Neural progenitor cell (in vitro differentiated cells): ENCODE data around the gene ETV6. TPM values are rescaled to one million over a fixed set of nuclear protein-coding genes. Genes with fewer than 3 reads are reported as not detected.

Experiments
- DNase-seq: peaks from one replicate; pipeline ENCODE4 v3.0.0-alpha.2; 2016; ENCODE audit warnings: low spot score
- H2AFZ ChIP-seq: fragments of 200-600 bp; sonication (generic); replicated peaks from 2 replicates; pipeline ENCODE4 v1.6.1; 2016; ENCODE audit warnings: antibody characterized with exemption
- H3F3A ChIP-seq: fragments of 200-600 bp; sonication (generic); 2 replicates; pipeline ENCODE4 v1.6.1; 2016; ENCODE audit warnings: antibody characterized with exemption, low read depth
- H3K27ac ChIP-seq: fragments of 200-600 bp; sonication (generic); 2 replicates; pipeline ENCODE4 v1.5.1; 2016; ENCODE audit warnings: mild to moderate bottlenecking
- H3K27me3 ChIP-seq: fragments of 200-600 bp; sonication (generic); 2 replicates; pipeline ENCODE4 v1.6.1; 2016; ENCODE audit warnings: mild to moderate bottlenecking, moderate library complexity
- H3K36me3 ChIP-seq: fragments of 200-600 bp; sonication (generic); 2 replicates; pipeline ENCODE4 v1.5.1; 2016
- H3K4me1 ChIP-seq: fragments of 200-600 bp; sonication (generic); 2 replicates; pipeline ENCODE4 v1.6.1; 2016; ENCODE audit warnings: mixed run types
- H3K4me2 ChIP-seq: fragments of 200-600 bp; sonication (generic); 2 replicates; pipeline ENCODE4 v1.6.1; 2016
- H3K4me3 ChIP-seq: fragments of 200-600 bp; sonication (generic); 2 replicates; pipeline ENCODE4 v1.5.1; 2016
- H3K79me2 ChIP-seq: fragments of 200-600 bp; sonication (generic); 2 replicates; pipeline ENCODE4 v1.6.1; 2016; ENCODE audit warnings: low read depth
- H3K9ac ChIP-seq: fragments of 200-600 bp; sonication (generic); 2 replicates; pipeline ENCODE4 v1.6.1; 2016
- H3K9me3 ChIP-seq: fragments of 200-600 bp; sonication (generic); 2 replicates; pipeline ENCODE4 v1.5.1; 2016; ENCODE audit warnings: low read depth
- H4K20me1 ChIP-seq: fragments of 200-600 bp; sonication (generic); 2 replicates; pipeline ENCODE4 v1.6.1; 2016; ENCODE audit warnings: low read depth
- H3K27ac Mint-ChIP-seq: 3 replicates; pipeline ENCODE4 v1.8.0; 2021; ENCODE audit warnings: mixed read lengths
- H3K27me3 Mint-ChIP-seq: 2 replicates; pipeline ENCODE4 v1.8.0; 2022; ENCODE audit warnings: low read depth, mild to moderate bottlenecking, inconsistent platforms, moderate library complexity, mixed read lengths; ENCODE audit not compliant: insufficient read depth
- H3K36me3 Mint-ChIP-seq: 3 replicates; pipeline ENCODE4 v1.8.0; 2021; ENCODE audit warnings: mixed read lengths
- H3K4me1 Mint-ChIP-seq: 3 replicates; pipeline ENCODE4 v1.8.0; 2021; ENCODE audit warnings: mixed read lengths
- H3K4me3 Mint-ChIP-seq: 3 replicates; pipeline ENCODE4 v1.8.0; 2021; ENCODE audit warnings: mild to moderate bottlenecking, moderate library complexity, mixed read lengths
- H3K9me3 Mint-ChIP-seq: 3 replicates; pipeline ENCODE4 v1.8.0; 2020; ENCODE audit warnings: mixed read lengths
- CTCF ChIP-seq: fragments of 200-600 bp; sonication (generic); IDR thresholded peaks from 2 replicates; pipeline ENCODE4 v1.5.1; 2017; ENCODE audit warnings: antibody characterized with exemption, mild to moderate bottlenecking
- EZH2 ChIP-seq: fragments of 200-600 bp; sonication (generic); IDR thresholded peaks from 2 replicates; pipeline ENCODE4 v1.6.1; 2017; ENCODE audit warnings: antibody characterized with exemption, mild to moderate bottlenecking, moderate library complexity
- EZH2phosphoT487 ChIP-seq: fragments of 200-600 bp; sonication (generic); IDR thresholded peaks from 2 replicates; pipeline ENCODE4 v1.6.1; 2017; ENCODE audit warnings: antibody characterized with exemption
- total RNA-seq: library from RNA; depleted of rRNA; stranded (reverse); fragments of >200 nt; gene quantifications from 2 replicates; pipeline ENCODE4 v1.2.3, GENCODE V29; 2015; ENCODE audit warnings: low replicate concordance

Gene ETV6
- total RNA-seq, 1 donor from 2014 or later, result 6.2 TPM

GRCh38 chr12:11846488-11846887 lies 197.0 kb downstream of the ETV6 start:
- Mint-ChIP-seq H3K27me3 (no peaks in the 10 kb centered on the region), H3K4me3 (no peak overlapping the region), H3K4me1 (peaks cover 18% of the 10 kb centered on the region), H3K27ac (no peak overlapping the region), H3K9me3 (no peaks in the 10 kb centered on the region), H3K36me3 (peaks cover 17% of the 10 kb centered on the region)
- Histone ChIP-seq H3K27me3 (no peaks in the 10 kb centered on the region), H3K27ac (no peak overlapping the region), H3F3A (no peaks in the 10 kb centered on the region), H3K9ac (no peak overlapping the region), H3K9me3 (no peaks in the 10 kb centered on the region), H3K79me2 (no peaks in the 10 kb centered on the region), H4K20me1 (no peaks in the 10 kb centered on the region), H3K4me1 (no peaks in the 10 kb centered on the region), H3K4me3 (no peak overlapping the region), H3K36me3 (no peaks in the 10 kb centered on the region), H2AFZ (no peak overlapping the region), H3K4me2 (no peak overlapping the region)
- TF ChIP-seq CTCF (no peak), EZH2 (no peak), EZH2phosphoT487 (no peak)
- no peak for DNase-seq

GRCh38 chr12:11847539-11847938 lies 198.1 kb downstream of the ETV6 start:
- Mint-ChIP-seq H3K36me3 (peaks cover 13% of the 10 kb centered on the region), H3K27me3 (no peaks in the 10 kb centered on the region), H3K9me3 (no peaks in the 10 kb centered on the region), H3K4me3 (no peak overlapping the region), H3K4me1 (peaks cover 28% of the 10 kb centered on the region), H3K27ac (no peak overlapping the region)
- H3K4me1 ChIP-seq, result no peaks in the 10 kb centered on the region
- H2AFZ ChIP-seq, result no peak overlapping the region
- no peaks in the 10 kb centered on the region for H3F3A ChIP-seq
- no peak overlapping the region for H3K4me3 ChIP-seq
- no peak overlapping the region for H3K4me2 ChIP-seq
- TF ChIP-seq CTCF (no peak), EZH2phosphoT487 (no peak), EZH2 (no peak)
- no peaks in the 10 kb centered on the region for H4K20me1 ChIP-seq
- DNase-seq, result no peak
- H3K27me3 ChIP-seq, result no peaks in the 10 kb centered on the region
- no peaks in the 10 kb centered on the region for H3K36me3 ChIP-seq
- H3K27ac ChIP-seq, result no peak overlapping the region
- no peaks in the 10 kb centered on the region for H3K79me2 ChIP-seq
- H3K9ac ChIP-seq, result no peak overlapping the region
- H3K9me3 ChIP-seq, result no peaks in the 10 kb centered on the region

GRCh38 chr12:11849757-11850504 lies 200.5 kb downstream of the ETV6 start:
- peaks cover 24% of the 10 kb centered on the region for H3K36me3 Mint-ChIP-seq
- Histone ChIP-seq H3K36me3 (no peaks in the 10 kb centered on the region), H3K4me1 (no peaks in the 10 kb centered on the region), H3K79me2 (no peaks in the 10 kb centered on the region), H3K9me3 (no peaks in the 10 kb centered on the region), H2AFZ (no peak overlapping the region), H3F3A (peaks cover 7% of the 10 kb centered on the region), H4K20me1 (no peaks in the 10 kb centered on the region), H3K27ac (no peak overlapping the region), H3K27me3 (no peaks in the 10 kb centered on the region), H3K4me2 (no peak overlapping the region), H3K9ac (no peak overlapping the region), H3K4me3 (no peak overlapping the region)
- no peaks in the 10 kb centered on the region for H3K27me3 Mint-ChIP-seq
- no peak for DNase-seq
- TF ChIP-seq EZH2 (no peak), EZH2phosphoT487 (no peak), CTCF (no peak)
- H3K27ac Mint-ChIP-seq, result no peak overlapping the region
- H3K4me3 Mint-ChIP-seq, result no peak overlapping the region
- H3K9me3 Mint-ChIP-seq, result no peaks in the 10 kb centered on the region
- peaks cover 37% of the 10 kb centered on the region for H3K4me1 Mint-ChIP-seq
